Liver (tissue), 9 donors: ENCODE results near the gene ATF1. TPM values are rescaled to one million over a fixed set of nuclear protein-coding genes. Genes with fewer than 3 reads are reported as not detected.
"Not testable (repeated sequence)": the region's sequence is repeated elsewhere in the genome, so short reads cannot be mapped to it uniquely, and the experiment has no call there.

Experiments
- DNase-seq: peaks from one replicate; pipeline ENCODE4 v3.0.0-alpha.2; 2017; ENCODE audit warnings: low spot score
- H3K27ac ChIP-seq, 2 donors: one replicate each; pipeline ENCODE4 v1.7.0; 2013; ENCODE audit warnings: inconsistent platforms in 2 of 2, low read length in 2 of 2, control low read depth in 1 of 2, low read depth in 1 of 2, mild to moderate bottlenecking in 1 of 2
- H3K27me3 ChIP-seq, 4 donors: one replicate each; pipeline versions ENCODE4 v1.6.1 to v1.7.0; 2013; ENCODE audit warnings: low read length in 3 of 4, inconsistent platforms in 1 of 4, mild to moderate bottlenecking in 1 of 4, moderate library complexity in 1 of 4; ENCODE audit not compliant: control insufficient read depth in 4 of 4, insufficient read depth in 4 of 4
- H3K36me3 ChIP-seq, 4 donors: one replicate each; pipeline versions ENCODE4 v1.6.1 to v1.7.0; 2013; ENCODE audit warnings: low read length in 3 of 4, mild to moderate bottlenecking in 3 of 4, low read depth in 1 of 4, moderate library complexity in 1 of 4; ENCODE audit not compliant: control insufficient read depth in 4 of 4, insufficient read depth in 3 of 4
- H3K4me1 ChIP-seq, 4 donors: one replicate each; pipeline versions ENCODE4 v1.6.1 to v1.7.0; 2013; ENCODE audit warnings: low read length in 3 of 4, mild to moderate bottlenecking in 3 of 4, moderate library complexity in 1 of 4; ENCODE audit not compliant: control insufficient read depth in 4 of 4, insufficient read depth in 4 of 4
- H3K4me3 ChIP-seq, 3 donors: one replicate each; pipeline versions ENCODE4 v1.6.1 to v1.7.0; 2013; ENCODE audit warnings: low read length in 3 of 3, control low read depth in 1 of 3, low read depth in 1 of 3, mild to moderate bottlenecking in 1 of 3
- H3K9ac ChIP-seq, 2 donors: one replicate each; pipeline ENCODE4 v1.7.0; 2013; ENCODE audit warnings: low read length in 2 of 2, mild to moderate bottlenecking in 2 of 2, moderate library complexity in 2 of 2, control low read depth in 1 of 2, low read depth in 1 of 2
- H3K9me3 ChIP-seq, 4 donors: one replicate each; pipeline versions ENCODE4 v1.6.1 to v1.7.0; 2013; ENCODE audit warnings: low read length in 3 of 4; ENCODE audit not compliant: control insufficient read depth in 4 of 4
- EGR1 ChIP-seq, 2 donors: IDR thresholded peaks; 2 replicates each; pipeline ENCODE4 v1.6.1; 2016 to 2018; ENCODE audit warnings: antibody characterized with exemption in 2 of 2, low read depth in 2 of 2
- FOXA1 ChIP-seq: IDR thresholded peaks from 2 replicates; pipeline ENCODE4 v1.6.1; 2016; ENCODE audit warnings: antibody characterized with exemption
- FOXA2 ChIP-seq: IDR thresholded peaks from 2 replicates; pipeline ENCODE4 v1.6.1; 2016; ENCODE audit warnings: antibody characterized with exemption
- GABPA ChIP-seq, 2 donors: IDR thresholded peaks in 1 of 2; conservative IDR thresholded peaks in 1 of 2; 2 replicates each; pipeline ENCODE4 v1.6.1; 2016; ENCODE audit warnings: antibody characterized with exemption in 2 of 2, mild to moderate bottlenecking in 1 of 2, moderate library complexity in 1 of 2
- HNF4A ChIP-seq, 2 donors: conservative IDR thresholded peaks; 2 replicates each; pipeline ENCODE4 v1.6.1; 2016; ENCODE audit warnings: antibody characterized with exemption in 2 of 2, mild to moderate bottlenecking in 2 of 2
- HNF4G ChIP-seq: IDR thresholded peaks from 2 replicates; pipeline ENCODE4 v1.6.1; 2016; ENCODE audit warnings: antibody characterized with exemption
- JUND ChIP-seq, 2 donors: IDR thresholded peaks; 2 replicates each; pipeline ENCODE4 v1.6.1; 2016; ENCODE audit warnings: antibody characterized with exemption in 2 of 2
- NR2F2 ChIP-seq: IDR thresholded peaks from 2 replicates; pipeline ENCODE4 v1.6.1; 2016; ENCODE audit warnings: antibody characterized with exemption
- RAD21 ChIP-seq, 2 donors: IDR thresholded peaks; 2 replicates each; pipeline ENCODE4 v1.6.1; 2016; ENCODE audit warnings: antibody characterized with exemption in 2 of 2, mild to moderate bottlenecking in 2 of 2
- RXRA ChIP-seq, 2 donors: IDR thresholded peaks; 2 replicates each; pipeline ENCODE4 v1.6.1; 2017 to 2018; ENCODE audit warnings: antibody characterized with exemption in 2 of 2, mild to moderate bottlenecking in 1 of 2
- SP1 ChIP-seq: IDR thresholded peaks from 2 replicates; pipeline ENCODE4 v1.6.1; 2018; ENCODE audit warnings: antibody characterized with exemption, mild to moderate bottlenecking
- TAF1 ChIP-seq: conservative IDR thresholded peaks from 2 replicates; pipeline ENCODE4 v1.6.1; 2016; ENCODE audit warnings: antibody characterized with exemption, mild to moderate bottlenecking
- YY1 ChIP-seq: IDR thresholded peaks from 2 replicates; pipeline ENCODE4 v1.6.1; 2016; ENCODE audit warnings: antibody characterized with exemption, mild to moderate bottlenecking
- WGBS: extraction: QIAGEN DNeasy Blood & Tissue Kit; methylation state at CpG from one replicate; pipeline ENCODE4 v1.1.7; 2013; 5-methylcytosine and 5-hydroxymethylcytosine counted together
- polyA plus RNA-seq, 2 donors: library from polyadenylated mRNA; stranded (reverse) in 1 of 2; unstranded in 1 of 2; fragments of 200-250 nt in 1 of 2; fragments of >200 nt in 1 of 2; fragmentation: Nextera tagmentation in 1 of 2; extraction: Ambion mirVana in 1 of 2; gene quantifications; one replicate each; pipeline versions ENCODE4 v1.2.1 to v1.2.3, GENCODE V29; 2013 to 2015
- total RNA-seq, 2 donors: library from RNA; depleted of rRNA; stranded (reverse); fragments of >200 nt; gene quantifications; one replicate each; pipeline ENCODE4 v1.2.3, GENCODE V29; 2014
- TF ChIP-seq, protein P1 (sequence below): IDR thresholded peaks from 2 replicates; pipeline ENCODE4 v1.6.1; 2016; ENCODE audit warnings: antibody characterized with exemption
- TF ChIP-seq, protein P2 (sequence below): IDR thresholded peaks from 2 replicates; pipeline ENCODE4 v1.6.1; 2016; ENCODE audit warnings: antibody characterized with exemption, mild to moderate bottlenecking
- TF ChIP-seq, protein P3 (sequence below): IDR thresholded peaks from 2 replicates; pipeline ENCODE4 v1.6.1; 2016; ENCODE audit warnings: antibody characterized with exemption
- TF ChIP-seq, protein P4 (sequence below): IDR thresholded peaks from 2 replicates; pipeline ENCODE4 v1.6.1; 2016; ENCODE audit warnings: antibody characterized with exemption
- donor health status: healthy.
- donor health status: healthy.
- donor health status: healthy.
- donor health status: healthy.
- donor health status: healthy.

Gene ATF1
- total and polyA plus RNA-seq, 4 donors: 6.3 to 17.0 (median 8.3) TPM

DNA sequence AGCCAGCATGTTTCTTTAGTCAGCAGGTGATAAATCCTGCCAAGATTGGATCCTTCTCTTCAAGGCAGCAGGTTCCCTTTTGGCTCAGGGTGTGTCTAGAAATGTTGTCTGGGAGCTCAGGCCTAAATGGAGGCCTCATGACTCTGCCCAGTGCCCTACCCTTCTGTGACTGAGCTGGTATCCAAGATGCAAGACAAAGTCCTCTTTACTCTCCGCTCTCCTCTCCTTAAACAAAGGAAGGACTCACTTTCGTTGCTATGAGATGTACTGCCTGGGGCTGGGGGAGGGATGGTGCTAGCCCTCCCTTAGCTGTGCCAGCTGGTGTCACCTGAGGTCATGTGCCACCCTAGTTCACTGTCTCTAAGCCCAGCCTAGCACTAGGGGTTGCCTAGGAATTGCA, 65.0 kb downstream of the ATF1 start:
- Histone ChIP-seq H3K9me3 (no peaks in the 10 kb centered on the region), H3K4me3 (no peak overlapping the region), H3K36me3 (no peaks in the 10 kb centered on the region), H3K27ac (no peak overlapping the region), H3K4me1 (peaks cover 2 to 9% (median 6%) of the 10 kb centered on the region in 4 donors), H3K9ac (no peak overlapping the region), H3K27me3 (no peaks in the 10 kb centered on the region)
- TF ChIP-seq FOXA1 (no peak), FOXA2 (no peak), YY1 (no peak), TAF1 (no peak), NR2F2 (no peak), SP1 (no peak), HNF4G (no peak), EGR1 (IDR thresholded peaks at IDR 0.05; ENCODE audit: low read depth in 2 of 2) (no peak), HNF4A (conservative IDR thresholded peaks at IDR 0.05) (no peak), JUND (IDR thresholded peaks at IDR 0.05) (no peak), RXRA (IDR thresholded peaks at IDR 0.05) (no peak), RAD21 (IDR thresholded peaks at IDR 0.05) (no peak)
- TF ChIP-seq, protein P1, sequence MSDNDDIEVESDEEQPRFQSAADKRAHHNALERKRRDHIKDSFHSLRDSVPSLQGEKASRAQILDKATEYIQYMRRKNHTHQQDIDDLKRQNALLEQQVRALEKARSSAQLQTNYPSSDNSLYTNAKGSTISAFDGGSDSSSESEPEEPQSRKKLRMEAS: no peak
- TF ChIP-seq, protein P2, sequence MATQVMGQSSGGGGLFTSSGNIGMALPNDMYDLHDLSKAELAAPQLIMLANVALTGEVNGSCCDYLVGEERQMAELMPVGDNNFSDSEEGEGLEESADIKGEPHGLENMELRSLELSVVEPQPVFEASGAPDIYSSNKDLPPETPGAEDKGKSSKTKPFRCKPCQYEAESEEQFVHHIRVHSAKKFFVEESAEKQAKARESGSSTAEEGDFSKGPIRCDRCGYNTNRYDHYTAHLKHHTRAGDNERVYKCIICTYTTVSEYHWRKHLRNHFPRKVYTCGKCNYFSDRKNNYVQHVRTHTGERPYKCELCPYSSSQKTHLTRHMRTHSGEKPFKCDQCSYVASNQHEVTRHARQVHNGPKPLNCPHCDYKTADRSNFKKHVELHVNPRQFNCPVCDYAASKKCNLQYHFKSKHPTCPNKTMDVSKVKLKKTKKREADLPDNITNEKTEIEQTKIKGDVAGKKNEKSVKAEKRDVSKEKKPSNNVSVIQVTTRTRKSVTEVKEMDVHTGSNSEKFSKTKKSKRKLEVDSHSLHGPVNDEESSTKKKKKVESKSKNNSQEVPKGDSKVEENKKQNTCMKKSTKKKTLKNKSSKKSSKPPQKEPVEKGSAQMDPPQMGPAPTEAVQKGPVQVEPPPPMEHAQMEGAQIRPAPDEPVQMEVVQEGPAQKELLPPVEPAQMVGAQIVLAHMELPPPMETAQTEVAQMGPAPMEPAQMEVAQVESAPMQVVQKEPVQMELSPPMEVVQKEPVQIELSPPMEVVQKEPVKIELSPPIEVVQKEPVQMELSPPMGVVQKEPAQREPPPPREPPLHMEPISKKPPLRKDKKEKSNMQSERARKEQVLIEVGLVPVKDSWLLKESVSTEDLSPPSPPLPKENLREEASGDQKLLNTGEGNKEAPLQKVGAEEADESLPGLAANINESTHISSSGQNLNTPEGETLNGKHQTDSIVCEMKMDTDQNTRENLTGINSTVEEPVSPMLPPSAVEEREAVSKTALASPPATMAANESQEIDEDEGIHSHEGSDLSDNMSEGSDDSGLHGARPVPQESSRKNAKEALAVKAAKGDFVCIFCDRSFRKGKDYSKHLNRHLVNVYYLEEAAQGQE: no peak
- TF ChIP-seq, protein P3, sequence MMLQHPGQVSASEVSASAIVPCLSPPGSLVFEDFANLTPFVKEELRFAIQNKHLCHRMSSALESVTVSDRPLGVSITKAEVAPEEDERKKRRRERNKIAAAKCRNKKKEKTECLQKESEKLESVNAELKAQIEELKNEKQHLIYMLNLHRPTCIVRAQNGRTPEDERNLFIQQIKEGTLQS: no peak
- 89% methylated on average over 2 of the region's 2 CpGs for WGBS
- DNase-seq: no peak

DNA sequence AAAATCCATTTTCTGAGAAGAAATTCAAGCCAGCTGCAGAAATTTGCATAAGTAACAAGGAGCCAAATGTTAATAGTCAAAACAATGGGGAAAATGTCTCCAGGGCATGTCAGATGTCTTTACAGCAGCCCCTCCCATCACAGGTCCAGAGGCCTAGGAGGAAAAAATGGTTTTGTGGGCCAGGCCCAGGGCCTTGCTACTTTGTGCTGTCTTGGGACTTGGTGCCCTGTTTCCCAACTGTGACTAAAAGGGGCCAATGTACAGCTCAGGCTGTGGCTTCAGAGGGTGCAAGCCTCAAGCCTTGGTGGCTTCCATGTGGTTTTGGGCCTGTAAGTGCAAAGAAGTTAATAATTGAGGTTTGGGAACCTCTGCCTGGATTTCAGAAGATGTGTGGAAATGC, 69.9 kb downstream of the ATF1 start:
- H3K4me1 ChIP-seq, H3K9ac ChIP-seq, H3K36me3 ChIP-seq, H3K27ac ChIP-seq, H3K4me3 ChIP-seq, H3K27me3 ChIP-seq, DNase-seq, H3K9me3 ChIP-seq: not testable (repeated sequence)

GRCh38 chr12:50839042-50839441, 75.1 kb downstream of the ATF1 start:
- no peak overlapping the region for H3K9ac ChIP-seq
- no peaks in the 10 kb centered on the region for H3K27me3 ChIP-seq
- peaks cover 0 to 4% (median 3%) of the 10 kb centered on the region in 4 donors for H3K9me3 ChIP-seq
- H3K36me3 ChIP-seq: no peaks in the 10 kb centered on the region
- H3K27ac ChIP-seq: no peak overlapping the region
- no peak overlapping the region for H3K4me3 ChIP-seq
- WGBS: 95% methylated on average over 2 of the region's 2 CpGs
- no peak for DNase-seq
- H3K4me1 ChIP-seq: peaks cover 0 to 5% (median 3%) of the 10 kb centered on the region in 4 donors
- no peak for TF ChIP-seq HNF4G
- TF ChIP-seq YY1: no peak
- TF ChIP-seq FOXA1: no peak
- no peak for TF ChIP-seq HNF4A (conservative IDR thresholded peaks at IDR 0.05)
- TF ChIP-seq RAD21 (IDR thresholded peaks at IDR 0.05): no peak
- no peak for TF ChIP-seq FOXA2
- TF ChIP-seq, protein P2: no peak
- TF ChIP-seq, protein P1: no peak
- TF ChIP-seq, protein P3: no peak
- no peak for TF ChIP-seq RXRA (IDR thresholded peaks at IDR 0.05)
- no peak for TF ChIP-seq GABPA (IDR thresholded peaks at IDR 0.05 in 1 of 2, conservative IDR thresholded peaks at IDR 0.05 in 1 of 2)
- no peak for TF ChIP-seq JUND (IDR thresholded peaks at IDR 0.05)
- TF ChIP-seq SP1: no peak
- no peak for TF ChIP-seq NR2F2
- TF ChIP-seq, protein P4, sequence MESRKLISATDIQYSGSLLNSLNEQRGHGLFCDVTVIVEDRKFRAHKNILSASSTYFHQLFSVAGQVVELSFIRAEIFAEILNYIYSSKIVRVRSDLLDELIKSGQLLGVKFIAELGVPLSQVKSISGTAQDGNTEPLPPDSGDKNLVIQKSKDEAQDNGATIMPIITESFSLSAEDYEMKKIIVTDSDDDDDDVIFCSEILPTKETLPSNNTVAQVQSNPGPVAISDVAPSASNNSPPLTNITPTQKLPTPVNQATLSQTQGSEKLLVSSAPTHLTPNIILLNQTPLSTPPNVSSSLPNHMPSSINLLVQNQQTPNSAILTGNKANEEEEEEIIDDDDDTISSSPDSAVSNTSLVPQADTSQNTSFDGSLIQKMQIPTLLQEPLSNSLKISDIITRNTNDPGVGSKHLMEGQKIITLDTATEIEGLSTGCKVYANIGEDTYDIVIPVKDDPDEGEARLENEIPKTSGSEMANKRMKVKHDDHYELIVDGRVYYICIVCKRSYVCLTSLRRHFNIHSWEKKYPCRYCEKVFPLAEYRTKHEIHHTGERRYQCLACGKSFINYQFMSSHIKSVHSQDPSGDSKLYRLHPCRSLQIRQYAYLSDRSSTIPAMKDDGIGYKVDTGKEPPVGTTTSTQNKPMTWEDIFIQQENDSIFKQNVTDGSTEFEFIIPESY: no peak
- no peak for TF ChIP-seq EGR1 (IDR thresholded peaks at IDR 0.05; ENCODE audit: low read depth in 2 of 2)
